Measurements from ENCODE around the gene PIGBOS1.

DNA sequence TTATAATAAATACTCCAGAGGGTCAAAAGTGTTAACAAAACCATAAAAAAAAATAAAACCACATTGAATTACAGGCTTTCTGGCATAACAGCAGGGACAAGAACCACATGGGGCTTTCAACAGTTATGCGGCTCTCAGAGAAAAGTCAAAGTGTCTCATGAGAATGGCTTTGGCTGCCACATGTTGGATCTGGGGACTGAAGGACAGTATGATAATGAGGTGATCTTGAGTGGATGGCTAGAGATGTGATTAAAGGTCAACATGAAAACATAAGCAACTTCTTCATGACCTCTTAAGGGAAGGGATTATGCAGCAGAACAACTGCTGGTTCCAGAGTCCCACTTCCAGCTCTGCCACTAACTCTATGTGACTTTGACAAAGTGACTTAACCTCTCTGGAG lies 34.5 kb downstream of the PIGBOS1 start:
- no peak for TF ChIP-seq CREB1 (CRISPR knock-in tag; IDR thresholded peaks at IDR 0.05; ENCODE audit: low read depth)
- no peak for TF ChIP-seq EZH2phosphoT487 (IDR thresholded peaks at IDR 0.05; ENCODE audit: unreplicated experiment)
- TF ChIP-seq POLR2AphosphoS5 (IDR thresholded peaks at IDR 0.05; ENCODE audit: low read depth) = no peak
- no peak for TF ChIP-seq EZH2 (IDR thresholded peaks at IDR 0.05; ENCODE audit: low read depth, unreplicated experiment)
- TF ChIP-seq, protein P1, sequence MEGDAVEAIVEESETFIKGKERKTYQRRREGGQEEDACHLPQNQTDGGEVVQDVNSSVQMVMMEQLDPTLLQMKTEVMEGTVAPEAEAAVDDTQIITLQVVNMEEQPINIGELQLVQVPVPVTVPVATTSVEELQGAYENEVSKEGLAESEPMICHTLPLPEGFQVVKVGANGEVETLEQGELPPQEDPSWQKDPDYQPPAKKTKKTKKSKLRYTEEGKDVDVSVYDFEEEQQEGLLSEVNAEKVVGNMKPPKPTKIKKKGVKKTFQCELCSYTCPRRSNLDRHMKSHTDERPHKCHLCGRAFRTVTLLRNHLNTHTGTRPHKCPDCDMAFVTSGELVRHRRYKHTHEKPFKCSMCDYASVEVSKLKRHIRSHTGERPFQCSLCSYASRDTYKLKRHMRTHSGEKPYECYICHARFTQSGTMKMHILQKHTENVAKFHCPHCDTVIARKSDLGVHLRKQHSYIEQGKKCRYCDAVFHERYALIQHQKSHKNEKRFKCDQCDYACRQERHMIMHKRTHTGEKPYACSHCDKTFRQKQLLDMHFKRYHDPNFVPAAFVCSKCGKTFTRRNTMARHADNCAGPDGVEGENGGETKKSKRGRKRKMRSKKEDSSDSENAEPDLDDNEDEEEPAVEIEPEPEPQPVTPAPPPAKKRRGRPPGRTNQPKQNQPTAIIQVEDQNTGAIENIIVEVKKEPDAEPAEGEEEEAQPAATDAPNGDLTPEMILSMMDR (conservative IDR thresholded peaks at IDR 0.05; ENCODE audit: low read depth in 2 of 2) = no peak
- TF ChIP-seq, protein P2, sequence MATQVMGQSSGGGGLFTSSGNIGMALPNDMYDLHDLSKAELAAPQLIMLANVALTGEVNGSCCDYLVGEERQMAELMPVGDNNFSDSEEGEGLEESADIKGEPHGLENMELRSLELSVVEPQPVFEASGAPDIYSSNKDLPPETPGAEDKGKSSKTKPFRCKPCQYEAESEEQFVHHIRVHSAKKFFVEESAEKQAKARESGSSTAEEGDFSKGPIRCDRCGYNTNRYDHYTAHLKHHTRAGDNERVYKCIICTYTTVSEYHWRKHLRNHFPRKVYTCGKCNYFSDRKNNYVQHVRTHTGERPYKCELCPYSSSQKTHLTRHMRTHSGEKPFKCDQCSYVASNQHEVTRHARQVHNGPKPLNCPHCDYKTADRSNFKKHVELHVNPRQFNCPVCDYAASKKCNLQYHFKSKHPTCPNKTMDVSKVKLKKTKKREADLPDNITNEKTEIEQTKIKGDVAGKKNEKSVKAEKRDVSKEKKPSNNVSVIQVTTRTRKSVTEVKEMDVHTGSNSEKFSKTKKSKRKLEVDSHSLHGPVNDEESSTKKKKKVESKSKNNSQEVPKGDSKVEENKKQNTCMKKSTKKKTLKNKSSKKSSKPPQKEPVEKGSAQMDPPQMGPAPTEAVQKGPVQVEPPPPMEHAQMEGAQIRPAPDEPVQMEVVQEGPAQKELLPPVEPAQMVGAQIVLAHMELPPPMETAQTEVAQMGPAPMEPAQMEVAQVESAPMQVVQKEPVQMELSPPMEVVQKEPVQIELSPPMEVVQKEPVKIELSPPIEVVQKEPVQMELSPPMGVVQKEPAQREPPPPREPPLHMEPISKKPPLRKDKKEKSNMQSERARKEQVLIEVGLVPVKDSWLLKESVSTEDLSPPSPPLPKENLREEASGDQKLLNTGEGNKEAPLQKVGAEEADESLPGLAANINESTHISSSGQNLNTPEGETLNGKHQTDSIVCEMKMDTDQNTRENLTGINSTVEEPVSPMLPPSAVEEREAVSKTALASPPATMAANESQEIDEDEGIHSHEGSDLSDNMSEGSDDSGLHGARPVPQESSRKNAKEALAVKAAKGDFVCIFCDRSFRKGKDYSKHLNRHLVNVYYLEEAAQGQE (IDR thresholded peaks at IDR 0.05; ENCODE audit: unreplicated experiment) = no peak
- TF ChIP-seq JUNB (IDR thresholded peaks at IDR 0.05; ENCODE audit: unreplicated experiment) = no peak
- TF ChIP-seq NANOG (IDR thresholded peaks at IDR 0.05; ENCODE audit: borderline replicate concordance) = no peak
- no peak for TF ChIP-seq STAT1 (IDR thresholded peaks at IDR 0.05; ENCODE audit: unreplicated experiment)
- no peak for TF ChIP-seq ZNF114 (CRISPR knock-in tag; IDR thresholded peaks at IDR 0.05)

Measured in GM23338 (cell line).